ENCODE data around the gene DMWD. TPM values are rescaled to one million over a fixed set of nuclear protein-coding genes. Genes with fewer than 3 reads are reported as not detected.

Gene DMWD
- total and polyA plus RNA-seq, 2 of the 13 experiments (the other 11 are each of a cell fraction or from before 2014, with no cell fraction given): 10.3 to 14.9 TPM

GRCh38 chr19:45768984-45769782, 23.5 kb downstream of the DMWD start, which contains the start of gene SIX5 (continued):
- TF ChIP-seq EP300 (IDR thresholded peaks at IDR 0.05; ENCODE audit: low read depth in 2 of 2, low read length in 2 of 2) (0 out of 4 replicates have a peak, but pooled peaks of 1 of the 2 experiments have one; percentile 5), EP300 (CRISPR knock-in tag; IDR thresholded peaks at IDR 0.05; ENCODE audit: borderline replicate concordance) (peak; percentile 25; the same call in 1 of the 2 replicates), ZNF496 (CRISPR knock-in tag; IDR thresholded peaks at IDR 0.05; ENCODE audit: insufficient replicate concordance) (no peak), AHR (CRISPR knock-in tag; IDR thresholded peaks at IDR 0.05) (peak; percentile 24; the same call in 1 of the 2 replicates), ZNF230 (CRISPR knock-in tag; IDR thresholded peaks at IDR 0.05) (no peak), TFDP2 (CRISPR knock-in tag; IDR thresholded peaks at IDR 0.05) (peak; percentile 86), ZNF724P (CRISPR knock-in tag; IDR thresholded peaks at IDR 0.05; ENCODE audit: borderline replicate concordance) (no peak), HNF4G (IDR thresholded peaks at IDR 0.05; ENCODE audit: borderline replicate concordance, low read depth, low read length) (peak; percentile 31; the same call in 1 of the 2 replicates), HNF4G (CRISPR knock-in tag; IDR thresholded peaks at IDR 0.05; ENCODE audit: borderline replicate concordance, low read depth) (no peak), ZNF766 (CRISPR knock-in tag; IDR thresholded peaks at IDR 0.05; ENCODE audit: borderline replicate concordance) (peak; percentile 65; the same call in 1 of the 2 replicates), GMEB1 (CRISPR knock-in tag; IDR thresholded peaks at IDR 0.05; ENCODE audit: borderline replicate concordance) (peak; percentile 91), ARNT2 (CRISPR knock-in tag; IDR thresholded peaks at IDR 0.05; ENCODE audit: low read depth) (peak; percentile 31; the same call in 1 of the 2 replicates), PRMT3 (CRISPR knock-in tag; IDR thresholded peaks at IDR 0.05; ENCODE audit: borderline replicate concordance, low read depth) (no peak), GMEB2 (CRISPR knock-in tag; IDR thresholded peaks at IDR 0.05; ENCODE audit: low read depth) (peak; percentile 74; the same call in 1 of the 2 replicates), FOXO1 (CRISPR knock-in tag; IDR thresholded peaks at IDR 0.05) (no peak), POLR2A (IDR thresholded peaks at IDR 0.05; ENCODE audit: insufficient read depth in 1 of 2, low read depth in 2 of 2, low read length in 2 of 2) (peak; percentile 97), HDAC1 (CRISPR knock-in tag; IDR thresholded peaks at IDR 0.05) (peak; percentile 70), RAD51 (IDR thresholded peaks at IDR 0.05; ENCODE audit: borderline replicate concordance) (no peak), ZNF207 (IDR thresholded peaks at IDR 0.05; ENCODE audit: borderline replicate concordance) (no peak), NR2F2 (IDR thresholded peaks at IDR 0.05; ENCODE audit: borderline replicate concordance, low read depth) (no peak), DPF2 (CRISPR knock-in tag; IDR thresholded peaks at IDR 0.05; ENCODE audit: borderline replicate concordance, low read depth) (no peak), ZNF839 (CRISPR knock-in tag; IDR thresholded peaks at IDR 0.05; ENCODE audit: borderline replicate concordance) (no peak), ZBTB21 (CRISPR knock-in tag; IDR thresholded peaks at IDR 0.05) (no peak), KMT2A (CRISPR knock-in tag; IDR thresholded peaks at IDR 0.05) (no peak), ERF (CRISPR knock-in tag; IDR thresholded peaks at IDR 0.05) (peak; percentile 84; the same call in 1 of the 2 replicates), MEIS1 (CRISPR knock-in tag; IDR thresholded peaks at IDR 0.05; ENCODE audit: borderline replicate concordance) (no peak; the same call in 1 of the 2 replicates), EZH2 (conservative IDR thresholded peaks at IDR 0.05; ENCODE audit: low read depth, low read length) (no peak)
